Muscle of arm (tissue), 12 donors: ENCODE data around the gene KLF3. TPM values are rescaled to one million over a fixed set of nuclear protein-coding genes. Genes with fewer than 3 reads are reported as not detected.

Source experiments
- DNase-seq: peaks from one replicate; pipeline ENCODE4 v3.0.0-alpha.2; 2013
- polyA plus RNA-seq, 12 donors: library from polyadenylated mRNA; unstranded; fragments of 120-200 nt; gene quantifications; one replicate each; pipeline ENCODE4 v1.2.1, GENCODE V29; 2013; ENCODE audit not compliant: insufficient read length in 12 of 12

Gene KLF3
- polyA plus RNA-seq, 12 donors: 32.6 to 55.8 (median 39.1) TPM; not detected in 1

DNA sequence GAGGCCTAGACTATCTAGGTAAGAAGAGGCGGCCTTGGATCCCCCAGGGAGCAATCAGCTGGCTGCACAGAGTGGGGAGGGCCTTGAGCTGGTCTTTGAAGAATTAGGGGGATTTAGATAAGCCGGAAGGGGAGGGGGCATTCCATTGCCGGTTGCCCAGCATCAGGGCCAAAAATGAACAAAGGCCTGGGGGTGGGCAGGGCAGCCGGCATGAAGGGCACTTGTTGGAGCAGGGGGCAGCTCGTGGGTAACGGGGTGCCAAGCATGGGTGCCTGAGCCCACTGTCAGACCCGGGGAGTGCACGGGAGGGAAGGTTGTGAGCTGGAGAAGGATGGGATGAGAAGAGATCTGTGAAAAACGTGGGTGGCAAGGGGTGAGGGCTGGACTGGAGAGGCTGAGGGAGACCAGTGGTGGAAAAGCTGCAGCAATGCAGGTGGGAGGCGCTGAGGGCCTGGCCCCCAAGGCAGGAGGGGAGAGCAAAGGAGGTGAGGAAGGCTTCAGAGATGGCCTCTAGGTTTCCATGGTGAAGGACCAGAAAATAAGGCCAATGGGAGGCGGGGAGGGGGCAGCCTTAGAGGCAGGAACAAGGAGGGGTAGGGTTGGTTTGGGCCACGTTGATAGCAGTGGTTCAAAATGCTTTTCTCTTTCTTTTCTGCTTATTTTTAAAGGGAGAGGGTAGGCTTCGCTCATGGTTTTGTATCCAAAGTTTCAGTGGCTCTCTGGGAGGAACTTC, 8.6 kb downstream of the KLF3 start:
- DNase-seq: no peak

GRCh38 chr4:38673130-38673978, 9.4 kb downstream of the KLF3 start:
- DNase-seq: no peak

- peak; percentile 51 for DNase-seq
These were observed 10.5 kb downstream of the KLF3 start for GRCh38 chr4:38674258-38675144.

GRCh38 chr4:38675146-38676121, 11.4 kb downstream of the KLF3 start:
- peak; percentile 90 for DNase-seq

DNA sequence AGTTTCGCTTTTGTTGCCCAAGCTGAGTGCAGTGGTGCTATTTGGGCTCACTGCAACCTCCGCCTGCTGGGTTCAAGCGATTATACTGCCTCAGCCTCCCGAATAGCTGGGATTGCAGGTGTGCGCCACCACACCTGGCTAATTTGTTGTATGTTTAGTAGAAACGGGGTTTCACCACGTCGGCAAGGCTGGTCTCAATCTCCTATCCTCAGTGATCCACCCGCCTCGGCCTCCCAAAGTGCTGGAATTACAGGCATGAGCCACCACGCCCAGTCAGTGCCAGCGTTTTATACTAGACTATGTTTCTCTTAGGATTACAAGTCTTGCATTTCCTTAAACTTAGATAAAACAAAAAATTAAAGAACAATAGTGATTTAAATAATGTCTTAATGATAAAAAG, 13.0 kb downstream of the KLF3 start:
- DNase-seq: no peak

- no peak for DNase-seq
These were observed 13.4 kb downstream of the KLF3 start for GRCh38 chr4:38677441-38677840.

GRCh38 chr4:38678078-38678477, 14.1 kb downstream of the KLF3 start:
- peak; percentile 59 for DNase-seq

DNA sequence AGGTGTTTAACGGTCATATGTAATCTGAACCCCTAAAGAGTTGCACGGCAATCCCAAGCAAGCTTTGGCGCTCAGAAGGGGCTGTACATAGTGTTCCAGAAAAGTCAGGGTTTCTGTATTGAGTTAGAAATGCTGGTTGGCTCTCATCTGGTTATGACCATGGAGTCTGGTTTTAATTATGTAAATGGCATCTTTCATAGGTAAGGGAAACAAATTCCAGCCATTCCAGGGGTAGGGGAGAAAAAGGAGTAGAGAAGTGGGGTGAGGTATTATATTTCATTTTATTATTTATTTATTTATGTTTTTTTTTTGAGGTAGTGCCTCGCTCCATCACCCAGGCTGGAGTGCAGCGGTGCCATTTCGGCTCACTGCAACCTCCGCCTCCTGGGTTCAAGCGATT, 15.9 kb downstream of the KLF3 start:
- no peak for DNase-seq

DNA sequence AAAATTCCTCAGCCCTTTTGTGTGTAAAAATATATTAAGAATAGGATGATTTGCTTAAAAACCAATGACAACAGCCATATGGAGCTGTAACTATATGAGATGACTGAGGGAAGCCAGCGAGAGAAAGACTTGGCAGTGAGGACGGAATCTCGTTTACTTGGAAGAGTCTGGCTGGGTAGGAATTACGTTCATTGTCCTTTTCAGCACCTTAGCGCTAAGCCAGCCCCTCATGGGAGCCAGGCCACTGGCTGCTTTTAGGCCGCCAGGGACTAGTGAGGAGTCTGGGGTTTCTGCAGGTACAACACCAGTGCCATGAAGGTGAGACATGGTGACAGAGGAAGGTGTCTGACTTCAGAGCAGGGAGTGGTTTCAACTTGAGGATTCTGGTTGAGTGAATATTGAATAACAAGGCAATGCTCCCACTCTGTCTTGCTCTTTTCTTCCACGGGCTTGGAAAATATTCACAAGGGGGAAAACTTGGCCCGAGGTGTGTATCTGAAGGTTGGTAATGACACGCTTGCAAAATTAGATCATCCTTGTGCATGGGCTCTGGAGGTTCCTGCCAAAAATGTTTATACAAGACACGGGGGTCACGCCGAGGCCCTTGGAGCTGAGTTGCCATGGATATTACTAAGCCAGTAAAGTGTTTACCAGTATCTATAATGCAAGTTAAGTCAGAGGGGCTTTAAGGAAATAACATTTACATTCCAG, 17.4 kb downstream of the KLF3 start:
- DNase-seq: peak; percentile 89

GRCh38 chr4:38682336-38682735, 18.3 kb downstream of the KLF3 start:
- DNase-seq: peak; percentile 53

- no peak for DNase-seq
These were observed 19.3 kb downstream of the KLF3 start for GRCh38 chr4:38683276-38683675.

DNA sequence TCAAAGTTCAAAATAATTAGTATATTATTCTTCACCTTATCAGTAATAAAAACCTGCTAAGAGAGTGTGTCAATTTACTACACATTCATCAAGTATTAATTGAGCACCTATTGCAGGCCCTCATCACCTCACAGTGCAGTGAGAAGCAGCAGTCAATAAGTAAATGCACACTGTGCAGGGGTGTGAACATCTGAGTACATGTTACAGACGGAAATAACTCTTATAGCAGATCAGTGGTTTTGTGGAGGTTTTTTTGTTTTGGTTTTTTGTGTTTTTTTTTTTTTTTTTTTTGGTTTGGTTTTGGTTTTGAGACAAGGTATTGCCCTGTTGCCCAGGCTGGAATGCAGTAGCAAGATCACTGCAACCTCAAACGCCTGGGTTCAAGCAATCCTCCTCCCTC, 20.3 kb downstream of the KLF3 start:
- DNase-seq: no peak

DNA sequence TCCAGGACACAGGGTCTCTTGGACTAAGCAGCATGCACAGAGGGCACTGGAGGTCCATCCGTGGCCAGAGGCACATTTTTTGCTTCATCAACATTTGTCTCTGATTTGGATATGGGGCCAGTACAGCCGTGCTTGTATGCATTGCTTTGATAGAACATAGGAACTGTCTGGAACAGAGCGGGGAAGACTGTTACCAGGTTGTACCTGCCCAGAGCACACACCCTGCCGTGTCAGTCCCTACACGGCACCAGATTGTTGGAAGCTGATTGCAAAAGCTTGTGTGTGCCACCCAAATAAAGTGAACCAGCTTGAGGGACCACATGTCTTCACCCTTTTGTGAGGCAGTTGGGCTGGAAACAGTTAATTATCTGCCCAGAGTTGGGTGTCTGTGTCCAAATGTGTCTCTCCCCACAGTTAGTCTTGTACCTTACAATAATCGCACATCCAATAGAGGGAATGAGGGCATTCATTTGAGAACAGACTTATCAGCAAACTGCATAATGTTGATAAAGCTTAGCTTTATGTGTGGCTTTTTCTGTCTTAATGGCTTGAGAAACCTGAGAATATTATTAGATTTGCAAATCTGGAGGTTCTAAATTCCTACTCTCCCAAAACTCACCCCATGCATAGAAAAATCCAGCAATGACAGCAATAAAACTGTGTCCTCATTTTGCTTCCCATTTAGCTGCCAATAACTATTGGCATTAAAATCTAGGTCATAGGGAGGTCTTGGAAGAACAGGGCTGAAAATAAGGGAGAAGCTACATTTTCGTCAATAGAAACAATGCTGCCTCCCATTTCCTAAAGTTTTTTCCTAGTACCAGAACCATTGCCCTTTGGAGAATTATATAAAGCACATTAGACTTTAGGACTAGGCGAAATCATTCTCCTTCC, 21.2 kb downstream of the KLF3 start:
- peak; percentile 78 for DNase-seq

- no peak for DNase-seq
These were observed 22.7 kb downstream of the KLF3 start for GRCh38 chr4:38686682-38687081.

GRCh38 chr4:38687571-38688011, 23.6 kb downstream of the KLF3 start:
- DNase-seq: no peak

GRCh38 chr4:38688676-38689355, 24.8 kb downstream of the KLF3 start:
- DNase-seq: no peak

- no peak for DNase-seq
These were observed 27.4 kb downstream of the KLF3 start for GRCh38 chr4:38691251-38692008.

DNA sequence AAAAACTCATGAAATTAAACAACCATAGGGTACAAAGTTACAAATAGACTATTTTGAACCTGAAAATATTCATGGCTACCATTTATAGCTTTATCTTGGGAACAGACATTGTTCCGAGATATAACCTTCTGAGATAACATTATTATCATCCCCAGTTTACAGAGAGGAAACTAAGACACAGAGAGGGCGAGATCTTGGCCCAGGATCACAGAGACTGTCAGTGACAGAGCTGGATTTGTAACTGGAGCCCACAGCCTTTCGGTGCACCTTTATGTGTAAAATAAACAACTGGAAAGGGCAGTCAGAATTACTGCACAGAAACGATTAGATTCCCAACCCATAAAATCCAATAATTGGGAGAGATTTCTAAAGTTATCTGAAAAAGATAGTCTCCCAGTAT, 28.4 kb downstream of the KLF3 start:
- no peak for DNase-seq
